ENCODE data around the gene ESCO1. TPM values are rescaled to one million over a fixed set of nuclear protein-coding genes. Genes with fewer than 3 reads are reported as not detected.
A peak's percentile ranks its signal among the peaks of the same experiment; 100 is the strongest.

The ESCO1 gene
- total and polyA plus RNA-seq, 4 donors = 12.1 to 26.9 (median 20.0) TPM

GRCh38 chr18:21538230-21538629 lies 62.3 kb downstream of the ESCO1 start:
- Histone ChIP-seq H3K27me3 (ENCODE audit: control insufficient read depth, insufficient read depth, low read length) (no peaks in the 10 kb centered on the region), H3K27ac (ENCODE audit: low read depth, low read length) (no peak overlapping the region), H3K4me3 (ENCODE audit: low read depth, low read length) (no peak overlapping the region), H3K9me3 (ENCODE audit: control insufficient read depth, insufficient read depth, low read length) (no peaks in the 10 kb centered on the region), H3K4me1 (ENCODE audit: control insufficient read depth, insufficient read depth, low read length) (no peaks in the 10 kb centered on the region), H3K36me3 (ENCODE audit: control insufficient read depth, insufficient read depth, low read length) (peaks cover 20% of the 10 kb centered on the region)
- no CpG with 5 or more reads among the region's 3 CpGs for WGBS (ENCODE audit: insufficient coverage)
- no peak for DNase-seq (ENCODE audit: low read depth in 4 of 6, low spot score in 6 of 6)

DNA sequence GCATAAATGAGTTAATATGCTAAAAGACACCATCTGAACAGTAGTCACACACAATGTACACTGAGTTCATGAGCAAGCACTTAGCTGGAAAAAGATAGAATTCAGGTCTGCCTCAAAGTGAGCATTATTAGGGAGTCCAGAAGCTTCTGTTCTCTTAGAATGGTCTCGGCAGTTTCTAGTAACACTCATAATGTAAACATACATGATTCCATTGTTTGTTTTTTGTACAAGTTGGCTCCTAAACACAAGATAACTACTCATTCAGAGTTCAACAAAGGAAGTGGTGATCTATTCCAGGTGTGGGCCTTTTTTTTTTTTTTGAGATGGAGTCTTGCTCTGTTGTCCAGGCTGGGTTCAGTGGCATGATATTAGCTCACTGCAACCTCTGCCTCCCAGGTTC lies 66.2 kb downstream of the ESCO1 start:
- no peaks in the 10 kb centered on the region for H3K9me3 ChIP-seq (ENCODE audit: control insufficient read depth, insufficient read depth, low read length)
- H3K27me3 ChIP-seq (ENCODE audit: control insufficient read depth, insufficient read depth, low read length) = no peaks in the 10 kb centered on the region
- peaks cover 21% of the 10 kb centered on the region for H3K36me3 ChIP-seq (ENCODE audit: control insufficient read depth, insufficient read depth, low read length)
- DNase-seq (ENCODE audit: low read depth in 4 of 6, low spot score in 6 of 6) = no peak
- H3K4me1 ChIP-seq (ENCODE audit: control insufficient read depth, insufficient read depth, low read length) = no peaks in the 10 kb centered on the region
- H3K27ac ChIP-seq (ENCODE audit: low read depth, low read length) = no peak overlapping the region
- H3K4me3 ChIP-seq (ENCODE audit: low read depth, low read length) = no peak overlapping the region
- no CpG with 5 or more reads among the region's 1 CpG for WGBS (ENCODE audit: insufficient coverage)

GRCh38 chr18:21526463-21526862 lies 74.0 kb downstream of the ESCO1 start:
- no peak overlapping the region for H3K27ac ChIP-seq (ENCODE audit: low read depth, low read length)
- peaks cover 14% of the 10 kb centered on the region for H3K36me3 ChIP-seq (ENCODE audit: control insufficient read depth, insufficient read depth, low read length)
- no peaks in the 10 kb centered on the region for H3K27me3 ChIP-seq (ENCODE audit: control insufficient read depth, insufficient read depth, low read length)
- DNase-seq (ENCODE audit: low read depth in 4 of 6, low spot score in 6 of 6) = no peak
- no peaks in the 10 kb centered on the region for H3K9me3 ChIP-seq (ENCODE audit: control insufficient read depth, insufficient read depth, low read length)
- no peak overlapping the region for H3K4me3 ChIP-seq (ENCODE audit: low read depth, low read length)
- no CpG with 5 or more reads among the region's 2 CpGs for WGBS (ENCODE audit: insufficient coverage)
- no peaks in the 10 kb centered on the region for H3K4me1 ChIP-seq (ENCODE audit: control insufficient read depth, insufficient read depth, low read length)

DNA sequence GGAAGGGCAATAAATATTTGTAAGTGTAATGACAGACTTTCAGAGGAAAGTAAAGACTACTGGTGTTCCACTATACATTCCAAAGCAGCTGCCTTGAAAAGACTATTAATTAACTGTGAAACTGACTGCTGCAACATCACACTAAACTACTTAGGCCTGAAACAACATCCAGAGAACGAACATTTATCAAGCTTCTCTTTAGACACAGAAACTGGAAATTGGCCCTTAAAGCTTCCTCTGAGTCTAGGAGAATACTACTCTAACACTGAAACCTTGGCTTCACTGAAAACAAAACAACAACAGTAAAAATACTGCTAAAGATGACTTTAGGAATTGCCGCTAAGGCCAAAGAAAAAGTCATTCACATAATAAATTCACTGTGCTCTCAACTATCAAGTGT lies 74.6 kb downstream of the ESCO1 start:
- peaks cover 15% of the 10 kb centered on the region for H3K36me3 ChIP-seq (ENCODE audit: control insufficient read depth, insufficient read depth, low read length)
- WGBS (ENCODE audit: insufficient coverage) = 43% methylated on average over 1 of the region's 2 CpGs
- peak in 1 of 6 donors; percentile 6 for DNase-seq (ENCODE audit: low read depth in 4 of 6, low spot score in 6 of 6)

DNA sequence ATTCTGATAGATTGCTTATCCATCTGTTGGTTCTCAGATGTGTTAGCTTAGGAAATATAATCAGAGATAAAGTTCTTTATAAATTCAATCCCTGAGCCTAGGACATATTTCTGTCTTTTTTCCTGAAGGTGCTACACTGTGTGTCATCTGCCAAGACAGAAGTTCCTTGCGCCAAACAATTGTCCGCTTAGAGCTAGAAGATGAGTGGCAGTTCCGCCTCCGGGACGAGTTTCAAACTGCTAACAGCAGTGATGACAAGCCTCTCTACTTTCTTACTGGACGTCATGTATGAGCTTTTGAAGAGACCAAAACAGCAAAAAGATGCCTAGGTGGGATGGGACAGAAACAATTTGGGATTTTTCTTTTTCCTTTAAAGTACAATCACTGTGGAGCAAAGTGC lies 78.0 kb downstream of the ESCO1 start:
- H3K4me3 ChIP-seq (ENCODE audit: low read depth, low read length) = no peak overlapping the region
- 96% methylated on average over 5 of the region's 6 CpGs for WGBS (ENCODE audit: insufficient coverage)
- no peak overlapping the region for H3K27ac ChIP-seq (ENCODE audit: low read depth, low read length)
- DNase-seq (ENCODE audit: low read depth in 4 of 6, low spot score in 6 of 6) = no peak
- no peaks in the 10 kb centered on the region for H3K27me3 ChIP-seq (ENCODE audit: control insufficient read depth, insufficient read depth, low read length)
- peaks cover 14% of the 10 kb centered on the region for H3K36me3 ChIP-seq (ENCODE audit: control insufficient read depth, insufficient read depth, low read length)
- H3K9me3 ChIP-seq (ENCODE audit: control insufficient read depth, insufficient read depth, low read length) = no peaks in the 10 kb centered on the region
- no peaks in the 10 kb centered on the region for H3K4me1 ChIP-seq (ENCODE audit: control insufficient read depth, insufficient read depth, low read length)

More for the DNA sequence above, 74.6 kb downstream of the ESCO1 start:
- H3K4me1 ChIP-seq (ENCODE audit: control insufficient read depth, insufficient read depth, low read length) = no peaks in the 10 kb centered on the region
- no peak overlapping the region for H3K27ac ChIP-seq (ENCODE audit: low read depth, low read length)
- no peaks in the 10 kb centered on the region for H3K9me3 ChIP-seq (ENCODE audit: control insufficient read depth, insufficient read depth, low read length)
- no peak overlapping the region for H3K4me3 ChIP-seq (ENCODE audit: low read depth, low read length)
- H3K27me3 ChIP-seq (ENCODE audit: control insufficient read depth, insufficient read depth, low read length) = no peaks in the 10 kb centered on the region

DNA sequence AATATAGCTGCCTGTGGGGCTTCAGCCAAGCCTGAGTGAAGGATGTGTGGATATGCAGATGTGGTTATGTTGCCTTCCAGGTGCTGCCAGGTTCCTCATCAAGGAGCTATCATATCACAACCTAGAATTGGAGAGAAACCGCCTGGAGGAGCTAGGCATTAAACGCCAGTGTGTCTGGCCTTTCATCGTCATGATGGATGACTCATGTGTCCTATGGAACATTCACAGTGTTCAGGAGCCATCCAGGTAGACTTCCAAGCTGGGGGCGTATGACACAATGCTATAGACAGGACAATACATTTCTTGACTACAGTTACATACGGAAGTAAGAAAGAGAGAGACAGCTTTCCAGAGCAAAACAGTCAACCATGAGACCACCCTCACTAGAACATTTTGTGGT lies 86.8 kb downstream of the ESCO1 start:
- H3K4me1 ChIP-seq (ENCODE audit: control insufficient read depth, insufficient read depth, low read length) = no peaks in the 10 kb centered on the region
- H3K27ac ChIP-seq (ENCODE audit: low read depth, low read length) = no peak overlapping the region
- H3K4me3 ChIP-seq (ENCODE audit: low read depth, low read length) = no peak overlapping the region
- no peaks in the 10 kb centered on the region for H3K9me3 ChIP-seq (ENCODE audit: control insufficient read depth, insufficient read depth, low read length)
- 97% methylated on average over 3 of the region's 5 CpGs for WGBS (ENCODE audit: insufficient coverage)
- no peak for DNase-seq (ENCODE audit: low read depth in 4 of 6, low spot score in 6 of 6)
- no peaks in the 10 kb centered on the region for H3K27me3 ChIP-seq (ENCODE audit: control insufficient read depth, insufficient read depth, low read length)
- peaks cover 12% of the 10 kb centered on the region for H3K36me3 ChIP-seq (ENCODE audit: control insufficient read depth, insufficient read depth, low read length)

GRCh38 chr18:21513292-21513691 lies 87.2 kb downstream of the ESCO1 start:
- H3K36me3 ChIP-seq (ENCODE audit: control insufficient read depth, insufficient read depth, low read length) = peaks cover 12% of the 10 kb centered on the region
- H3K27me3 ChIP-seq (ENCODE audit: control insufficient read depth, insufficient read depth, low read length) = no peaks in the 10 kb centered on the region
- no peak for DNase-seq (ENCODE audit: low read depth in 4 of 6, low spot score in 6 of 6)
- H3K4me3 ChIP-seq (ENCODE audit: low read depth, low read length) = no peak overlapping the region
- WGBS (ENCODE audit: insufficient coverage) = 100% methylated on average over 1 of the region's 2 CpGs
- H3K27ac ChIP-seq (ENCODE audit: low read depth, low read length) = no peak overlapping the region
- H3K4me1 ChIP-seq (ENCODE audit: control insufficient read depth, insufficient read depth, low read length) = no peaks in the 10 kb centered on the region
- H3K9me3 ChIP-seq (ENCODE audit: control insufficient read depth, insufficient read depth, low read length) = no peaks in the 10 kb centered on the region

DNA sequence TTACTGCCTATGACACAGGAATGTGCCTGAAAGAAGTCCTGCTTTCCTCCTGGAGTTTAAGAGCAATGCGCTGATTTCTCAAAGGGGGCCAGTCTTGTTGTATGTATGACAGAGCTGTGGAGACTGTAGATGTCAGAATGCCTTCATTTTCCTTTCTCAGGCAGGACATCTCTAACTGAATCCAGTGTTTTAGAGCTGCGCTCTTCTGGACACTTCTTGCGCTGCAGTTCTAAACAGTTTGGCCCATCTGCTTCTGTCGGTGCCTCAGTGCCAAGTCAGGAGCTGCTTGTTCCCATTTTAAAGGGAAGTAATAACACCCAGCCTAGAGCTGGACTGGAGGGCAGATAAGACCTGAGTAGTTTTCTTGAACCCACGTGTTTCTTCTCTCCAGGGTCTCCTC lies 91.4 kb downstream of the ESCO1 start:
- 87% methylated on average over 5 of the region's 5 CpGs for WGBS (ENCODE audit: insufficient coverage)
- peaks cover 10% of the 10 kb centered on the region for H3K36me3 ChIP-seq (ENCODE audit: control insufficient read depth, insufficient read depth, low read length)
- DNase-seq (ENCODE audit: low read depth in 4 of 6, low spot score in 6 of 6) = no peak

DNA sequence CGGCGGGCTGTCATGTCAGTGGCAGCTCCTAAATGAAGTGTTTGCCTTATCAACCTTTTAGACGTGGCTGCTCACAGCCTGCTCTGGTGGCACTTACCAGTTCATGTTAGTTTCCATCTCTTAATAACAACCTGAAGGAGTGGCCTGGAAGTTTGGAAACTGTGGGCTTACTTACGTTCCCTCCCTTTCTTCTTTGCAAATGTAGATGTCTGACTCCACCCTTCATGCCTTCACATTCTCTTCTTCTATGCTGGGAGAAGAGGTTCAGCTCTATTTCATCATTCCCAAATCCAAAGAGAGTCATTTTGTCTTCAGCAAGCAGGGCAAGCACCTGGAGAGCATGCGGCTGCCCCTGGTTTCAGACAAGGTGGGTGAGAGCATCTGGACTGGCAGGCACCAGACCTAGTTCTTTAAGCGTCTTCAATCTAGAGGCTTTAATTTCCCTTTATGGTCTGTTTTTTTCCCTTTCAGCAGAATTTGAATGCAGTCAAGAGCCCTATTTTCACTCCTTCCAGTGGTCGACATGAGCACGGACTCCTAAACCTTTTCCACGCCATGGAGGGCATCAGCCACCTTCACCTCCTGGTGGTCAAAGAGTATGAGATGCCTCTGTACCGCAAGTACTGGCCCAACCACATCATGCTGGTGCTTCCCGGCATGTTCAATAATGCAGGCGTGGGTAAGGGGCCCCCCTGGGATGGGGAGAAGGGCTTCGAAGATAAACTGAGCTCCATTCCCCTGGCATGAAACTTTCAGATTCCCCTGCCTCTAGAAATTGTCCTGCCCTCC lies 92.4 kb downstream of the ESCO1 start:
- H3K4me1 ChIP-seq (ENCODE audit: control insufficient read depth, insufficient read depth, low read length) = no peaks in the 10 kb centered on the region
- DNase-seq (ENCODE audit: low read depth in 4 of 6, low spot score in 6 of 6) = no peak
- no peak overlapping the region for H3K4me3 ChIP-seq (ENCODE audit: low read depth, low read length)
- 90% methylated on average over 4 of the region's 13 CpGs for WGBS (ENCODE audit: insufficient coverage)
- no peaks in the 10 kb centered on the region for H3K27me3 ChIP-seq (ENCODE audit: control insufficient read depth, insufficient read depth, low read length)
- H3K9me3 ChIP-seq (ENCODE audit: control insufficient read depth, insufficient read depth, low read length) = no peaks in the 10 kb centered on the region
- no peak overlapping the region for H3K27ac ChIP-seq (ENCODE audit: low read depth, low read length)
- H3K36me3 ChIP-seq (ENCODE audit: control insufficient read depth, insufficient read depth, low read length) = peaks cover 9% of the 10 kb centered on the region

More for the DNA sequence above, 91.4 kb downstream of the ESCO1 start:
- Histone ChIP-seq H3K4me1 (ENCODE audit: control insufficient read depth, insufficient read depth, low read length) (no peaks in the 10 kb centered on the region), H3K9me3 (ENCODE audit: control insufficient read depth, insufficient read depth, low read length) (no peaks in the 10 kb centered on the region), H3K27me3 (ENCODE audit: control insufficient read depth, insufficient read depth, low read length) (no peaks in the 10 kb centered on the region), H3K27ac (ENCODE audit: low read depth, low read length) (no peak overlapping the region), H3K4me3 (ENCODE audit: low read depth, low read length) (no peak overlapping the region)

- H3K4me3 ChIP-seq (ENCODE audit: low read depth, low read length) = no peak overlapping the region
- H3K9me3 ChIP-seq (ENCODE audit: control insufficient read depth, insufficient read depth, low read length) = no peaks in the 10 kb centered on the region
- H3K4me1 ChIP-seq (ENCODE audit: control insufficient read depth, insufficient read depth, low read length) = no peaks in the 10 kb centered on the region
- H3K36me3 ChIP-seq (ENCODE audit: control insufficient read depth, insufficient read depth, low read length) = peaks cover 34% of the 10 kb centered on the region
- peak in 1 of 6 donors; percentile 9 for DNase-seq (ENCODE audit: low read depth in 4 of 6, low spot score in 6 of 6)
- WGBS (ENCODE audit: insufficient coverage) = 60% methylated on average over 6 of the region's 7 CpGs
- no peak overlapping the region for H3K27ac ChIP-seq (ENCODE audit: low read depth, low read length)
- no peaks in the 10 kb centered on the region for H3K27me3 ChIP-seq (ENCODE audit: control insufficient read depth, insufficient read depth, low read length)
These were observed 97.8 kb downstream of the ESCO1 start for GRCh38 chr18:21502661-21503060.

All from spinal cord (tissue), 10 donors.